Sigmoid colon (tissue), 4 donors: ENCODE data around the gene ARHGDIB.

Source experiments
- CTCF ChIP-seq, 4 experiments: fragments of 450-650 bp in 3 of 4; fragments of 200-600 bp in 1 of 4; IDR thresholded peaks; one replicate each; pipeline ENCODE4 v1.5.1; 2016 to 2019; ENCODE audit warnings: antibody characterized with exemption in 4 of 4, mild to moderate bottlenecking in 3 of 4, moderate library complexity in 2 of 4
- POLR2AphosphoS5 ChIP-seq, 4 donors: sonication (generic); formaldehyde crosslinking; IDR thresholded peaks; one replicate each; pipeline ENCODE4 v1.6.1; 2017; ENCODE audit warnings: antibody characterized with exemption in 4 of 4

GRCh38 chr12:14968478-14968877, 7.1 kb upstream of the ARHGDIB start:
- TF ChIP-seq CTCF (IDR thresholded peaks at IDR 0.05) (no peak), POLR2AphosphoS5 (IDR thresholded peaks at IDR 0.05) (no peak)
